GM12892 (cell line): ENCODE measurements around the gene NUPR1.
"Not testable (repeated sequence)": the region's sequence is repeated elsewhere in the genome, so short reads cannot be mapped to it uniquely, and the experiment has no call there.

Source experiments
- DNase-seq: peaks from one replicate; pipeline ENCODE4 v3.0.0; 2011; ENCODE audit not compliant: insufficient read length
- FAIRE-seq: peaks from 2 replicates; lab custom pipeline; 2011; peaks lifted over from hg19 to GRCh38; lab: Jason Lieb, UNC
- POLR2A ChIP-seq: IDR thresholded peaks from 2 replicates; pipeline ENCODE4 v1.6.1; 2011; ENCODE audit warnings: low read depth, low read length, control low read depth
- POLR2AphosphoS5 ChIP-seq: IDR thresholded peaks from 2 replicates; pipeline ENCODE4 v1.6.1; 2011; ENCODE audit warnings: low read depth, low read length, control low read depth
- TAF1 ChIP-seq: IDR thresholded peaks from 2 replicates; pipeline ENCODE4 v1.6.1; 2011; ENCODE audit warnings: low read depth, mild to moderate bottlenecking, control low read depth, low read length, borderline replicate concordance

The NUPR1 gene

DNA sequence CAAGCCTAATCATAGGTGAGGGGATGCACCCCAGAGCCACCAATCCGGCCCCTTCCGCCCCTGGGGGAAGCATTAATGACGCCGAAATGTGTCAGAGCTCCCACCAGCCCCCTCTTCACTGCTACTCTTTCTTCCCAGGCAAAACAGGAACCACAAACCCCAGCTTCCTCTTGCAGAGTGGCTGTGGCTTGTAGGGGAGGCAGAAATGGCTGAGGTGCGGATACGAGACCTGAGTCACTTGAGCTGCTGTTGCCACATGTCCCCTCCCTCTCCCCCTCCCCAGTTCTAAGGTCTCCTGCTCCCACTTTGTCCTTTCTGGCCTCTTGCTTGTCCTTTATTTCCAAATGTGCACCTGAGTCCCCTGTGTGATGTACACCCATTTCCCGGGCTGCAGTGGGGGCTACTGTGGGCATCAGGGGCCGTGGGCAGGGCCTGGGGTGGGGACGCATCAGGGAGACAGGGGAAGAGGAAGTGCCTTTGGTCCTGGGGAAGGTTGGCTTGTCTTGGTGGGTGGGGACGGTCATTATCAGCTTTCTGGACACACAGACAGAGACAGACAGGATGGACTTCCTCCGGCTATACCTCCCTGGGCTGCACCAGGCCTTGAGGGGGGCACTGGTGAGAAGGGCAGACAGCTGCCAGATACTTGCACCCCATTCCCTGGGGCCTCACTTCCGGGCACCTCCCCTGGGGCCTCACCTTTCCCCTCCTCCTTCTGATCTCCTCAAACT, 44.5 kb downstream of the NUPR1 start, which contains the start of gene APOBR:
TSS of gene APOBR (plus strand) at position 523 of the 731 bp plus-strand sequence. CDS start at position 562, 39 bp downstream.
- TF ChIP-seq POLR2A (peak; percentile 70), TAF1 (peak; percentile 47; the same call in 1 of the 2 replicates), POLR2AphosphoS5 (peak; percentile 76; the same call in 1 of the 2 replicates)
- peak; percentile 75 for FAIRE-seq
- DNase-seq = peak; percentile 78

DNA sequence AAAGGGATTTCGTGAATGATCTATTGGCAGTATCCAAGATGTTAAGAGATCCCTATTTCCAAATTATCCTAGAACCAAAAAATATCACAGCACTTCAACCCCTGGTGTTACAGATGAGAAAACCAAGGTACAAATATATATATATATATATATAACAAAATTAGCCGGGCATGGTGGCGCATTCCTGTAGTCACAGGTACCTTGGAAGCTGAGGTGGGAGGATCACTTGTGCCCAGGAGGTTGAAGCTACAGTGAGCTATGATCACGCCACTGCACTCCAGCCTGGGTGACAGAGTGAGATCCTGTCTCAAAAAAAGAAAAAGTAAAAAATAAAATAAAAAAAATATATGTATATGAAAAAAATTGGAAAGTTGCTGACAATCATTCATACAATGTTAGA, 46.3 kb downstream of the NUPR1 start:
- FAIRE-seq (no peak), DNase-seq (no peak)
- TF ChIP-seq TAF1 (no peak), POLR2AphosphoS5 (no peak), POLR2A (no peak)

DNA sequence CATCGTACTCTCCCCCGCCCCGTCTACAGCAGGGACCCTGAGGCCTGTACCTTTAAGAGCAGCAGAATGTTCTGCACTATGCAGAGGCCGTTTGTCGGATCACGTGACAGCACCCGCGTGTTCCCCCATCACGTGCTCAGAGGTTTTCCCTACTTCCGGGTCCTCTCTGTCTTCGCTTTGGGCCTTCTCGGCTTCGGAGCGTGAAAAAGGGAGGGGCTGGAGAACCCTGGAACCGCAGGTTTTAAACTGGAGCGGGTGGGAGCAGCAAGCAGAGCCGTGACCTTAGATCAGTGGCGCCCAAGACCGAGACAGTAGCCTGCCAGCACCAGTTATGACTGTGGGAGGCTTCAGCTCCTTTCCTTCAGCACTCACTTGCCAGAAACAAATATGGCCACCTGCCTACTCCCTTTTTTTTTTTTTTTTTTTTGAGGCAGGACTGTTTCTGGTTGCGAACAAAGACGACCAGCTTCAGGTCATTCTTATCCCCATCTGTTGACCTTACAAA, 46.8 kb downstream of the NUPR1 start, which contains the start of gene CLN3:
TSS of gene CLN3 (minus strand) at position 105 of the 505 bp plus-strand sequence. CDS start 315 bp downstream, outside the sequence.
- DNase-seq (peak; percentile 87), FAIRE-seq (peak; percentile 86)
- TF ChIP-seq TAF1 (no peak), POLR2AphosphoS5 (no peak), POLR2A (peak; percentile 46; the same call in 1 of the 2 replicates)

DNA sequence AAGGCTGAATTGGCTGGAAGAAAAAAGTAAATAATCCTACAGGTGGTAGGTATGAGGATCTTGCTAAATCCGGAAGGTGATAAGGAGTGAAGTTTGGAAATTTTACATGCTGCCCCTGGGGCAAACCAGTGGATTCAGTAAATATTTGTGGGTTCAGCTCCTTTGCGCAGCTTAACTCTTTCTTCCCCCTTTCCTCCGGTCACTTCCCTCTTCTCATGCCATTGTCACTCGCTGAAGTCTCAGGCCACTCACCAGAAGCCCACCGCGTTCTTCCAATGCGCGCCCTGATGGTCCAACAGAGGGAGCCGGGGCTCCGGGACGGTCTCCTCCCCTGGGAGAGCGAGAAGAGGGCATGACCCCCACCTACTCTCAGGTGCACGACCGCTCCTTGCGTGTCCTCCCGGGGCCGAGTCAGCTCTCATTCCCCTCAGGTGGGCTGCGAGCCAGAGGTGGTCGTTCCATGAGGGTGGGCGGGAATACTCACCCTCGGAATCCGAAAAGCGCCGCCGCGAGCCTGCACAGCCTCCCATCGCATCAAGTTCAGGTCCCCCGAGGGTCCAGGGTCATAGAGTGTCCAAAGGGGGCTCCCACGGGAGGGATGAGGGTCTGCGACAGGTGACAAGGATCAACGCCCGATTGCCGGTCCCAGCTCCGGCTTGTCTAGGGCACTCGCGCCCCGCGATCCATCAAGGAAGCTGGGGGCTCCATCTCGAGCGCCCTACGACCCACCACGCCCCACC, 47.4 kb downstream of the NUPR1 start:
- TF ChIP-seq POLR2A (no peak), TAF1 (no peak), POLR2AphosphoS5 (no peak)
- FAIRE-seq (no peak), DNase-seq (no peak)

DNA sequence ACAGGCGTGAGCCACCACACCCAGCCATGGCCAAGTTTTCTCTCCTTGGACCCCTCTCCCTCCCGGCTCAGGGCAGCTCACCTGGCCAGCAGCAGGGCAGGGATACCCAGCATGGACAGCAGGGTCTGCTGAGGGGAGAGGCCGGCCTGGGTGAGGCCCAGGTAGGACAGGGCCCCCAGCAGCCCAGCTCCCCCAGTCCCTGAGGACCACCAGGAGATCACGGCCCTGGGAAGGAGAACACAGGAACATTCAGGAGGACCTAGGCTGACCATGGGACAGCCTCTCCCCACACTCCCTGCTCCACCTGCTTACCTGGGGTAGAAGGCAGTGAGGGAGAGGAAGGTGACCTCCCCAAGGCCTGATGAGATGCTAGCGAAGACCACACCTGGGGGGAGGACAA, 52.5 kb downstream of the NUPR1 start:
- DNase-seq = no peak
- FAIRE-seq = no peak
- TF ChIP-seq POLR2AphosphoS5 = no peak
- TF ChIP-seq POLR2A = no peak
- no peak for TF ChIP-seq TAF1

DNA sequence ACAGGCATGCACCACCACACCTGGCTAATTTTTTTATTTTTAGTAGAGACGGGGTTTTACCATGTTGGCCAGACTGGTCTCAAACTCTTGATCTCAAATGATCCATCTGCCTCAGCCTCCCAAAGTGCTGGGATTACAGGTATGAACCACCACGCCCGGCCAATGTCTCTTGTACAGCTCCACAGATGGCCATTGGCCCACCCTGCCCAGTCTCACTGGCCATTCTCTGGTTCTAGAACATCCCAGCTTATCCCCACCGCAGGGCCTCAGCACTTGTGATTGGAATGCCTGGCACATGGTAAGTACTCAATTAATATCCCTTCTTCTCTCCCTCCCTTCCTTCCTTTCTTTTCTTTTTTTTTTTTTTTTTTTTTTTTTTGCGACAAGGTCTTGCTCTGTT, 55.4 kb downstream of the NUPR1 start:
- FAIRE-seq, DNase-seq: not testable (repeated sequence)
